Adrenal gland (tissue), 5 donors: ENCODE data around the gene MOB2.

Experiments
- POLR2A ChIP-seq, 2 donors: fragments of 450-650 bp; IDR thresholded peaks; one replicate each; pipeline ENCODE4 v1.6.1; 2017; ENCODE audit warnings: antibody characterized with exemption in 2 of 2, mild to moderate bottlenecking in 2 of 2, moderate library complexity in 1 of 2
- TF ChIP-seq, protein P1 (sequence below), 6 experiments: fragments of 450-650 bp in 4 of 6; fragments of 200-600 bp in 2 of 6; sonication (generic) in 1 of 6; IDR thresholded peaks; 1 replicate in 5 of 6; 2 replicates in 1 of 6; pipeline versions ENCODE4 v1.5.1 to v1.8.0; 2016 to 2021; ENCODE audit warnings: antibody characterized with exemption in 6 of 6, mild to moderate bottlenecking in 2 of 6, moderate library complexity in 1 of 6
- donor health status: DM: no; HTN: no; CAD: no.

GRCh38 chr11:1504581-1505290, 18.2 kb upstream of the MOB2 start:
- TF ChIP-seq, protein P1, sequence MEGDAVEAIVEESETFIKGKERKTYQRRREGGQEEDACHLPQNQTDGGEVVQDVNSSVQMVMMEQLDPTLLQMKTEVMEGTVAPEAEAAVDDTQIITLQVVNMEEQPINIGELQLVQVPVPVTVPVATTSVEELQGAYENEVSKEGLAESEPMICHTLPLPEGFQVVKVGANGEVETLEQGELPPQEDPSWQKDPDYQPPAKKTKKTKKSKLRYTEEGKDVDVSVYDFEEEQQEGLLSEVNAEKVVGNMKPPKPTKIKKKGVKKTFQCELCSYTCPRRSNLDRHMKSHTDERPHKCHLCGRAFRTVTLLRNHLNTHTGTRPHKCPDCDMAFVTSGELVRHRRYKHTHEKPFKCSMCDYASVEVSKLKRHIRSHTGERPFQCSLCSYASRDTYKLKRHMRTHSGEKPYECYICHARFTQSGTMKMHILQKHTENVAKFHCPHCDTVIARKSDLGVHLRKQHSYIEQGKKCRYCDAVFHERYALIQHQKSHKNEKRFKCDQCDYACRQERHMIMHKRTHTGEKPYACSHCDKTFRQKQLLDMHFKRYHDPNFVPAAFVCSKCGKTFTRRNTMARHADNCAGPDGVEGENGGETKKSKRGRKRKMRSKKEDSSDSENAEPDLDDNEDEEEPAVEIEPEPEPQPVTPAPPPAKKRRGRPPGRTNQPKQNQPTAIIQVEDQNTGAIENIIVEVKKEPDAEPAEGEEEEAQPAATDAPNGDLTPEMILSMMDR (IDR thresholded peaks at IDR 0.05): no peak
- TF ChIP-seq POLR2A (IDR thresholded peaks at IDR 0.05): no peak
